Stomach (tissue), 9 donors: ENCODE measurements around the gene NTN1. TPM values are rescaled to one million over a fixed set of nuclear protein-coding genes. Genes with fewer than 3 reads are reported as not detected.

Experiments used
- DNase-seq, 2 donors: peaks; one replicate each; pipeline versions ENCODE4 v3.0.0 to v3.0.0-alpha.2; 2013 to 2019
- H3K27ac ChIP-seq, 5 donors: fragments of 200-600 bp in 4 of 5; sonication (generic) in 4 of 5; one replicate each; pipeline ENCODE4 v1.5.1; 2013 to 2019; ENCODE audit warnings: mild to moderate bottlenecking in 1 of 5, moderate library complexity in 1 of 5
- H3K27me3 ChIP-seq, 3 donors: fragments of 200-600 bp; sonication (generic); one replicate each; pipeline ENCODE4 v1.5.1; 2017 to 2019; ENCODE audit warnings: mixed run types in 1 of 3
- H3K36me3 ChIP-seq, 4 donors: fragments of 200-600 bp; sonication (generic); 1 replicate in 3 of 4; 2 replicates in 1 of 4; pipeline ENCODE4 v1.5.1; 2016 to 2019
- H3K4me1 ChIP-seq, 4 donors: fragments of 200-600 bp; sonication (generic); one replicate each; pipeline ENCODE4 v1.5.1; 2016 to 2019
- H3K4me3 ChIP-seq, 4 donors: fragments of 200-600 bp; sonication (generic) in 3 of 4; one replicate each; pipeline ENCODE4 v1.5.1; 2016 to 2019; ENCODE audit warnings: mild to moderate bottlenecking in 1 of 4
- H3K9me3 ChIP-seq, 4 donors: fragments of 200-600 bp; sonication (generic); one replicate each; pipeline ENCODE4 v1.5.1; 2016 to 2019
- EP300 ChIP-seq: sonication (generic); formaldehyde crosslinking; IDR thresholded peaks from one replicate; pipeline ENCODE4 v1.6.1; 2017; ENCODE audit warnings: antibody characterized with exemption
- POLR2A ChIP-seq, 4 donors: fragments of 450-650 bp; IDR thresholded peaks; one replicate each; pipeline ENCODE4 v1.6.1; 2016; ENCODE audit warnings: antibody characterized with exemption in 4 of 4, control low read depth in 2 of 4, mild to moderate bottlenecking in 1 of 4, moderate library complexity in 1 of 4
- POLR2AphosphoS5 ChIP-seq, 3 donors: sonication (generic); formaldehyde crosslinking; IDR thresholded peaks; one replicate each; pipeline ENCODE4 v1.6.1; 2016; ENCODE audit warnings: antibody characterized with exemption in 3 of 3
- WGBS, 5 donors: extraction: QIAGEN DNeasy Blood & Tissue Kit in 3 of 5; methylation state at CpG; one replicate each; pipeline versions ENCODE4 v1.1.5 to v1.1.7; 2013 to 2018; 5-methylcytosine and 5-hydroxymethylcytosine counted together
- intact Hi-C: fragments of 100-400 bp; cut with DNase I; formaldehyde crosslinking; loops from one replicate; pipeline ENCODE4 v1.15.1; 2023; ENCODE audit warnings: low total_unique reads
- polyA plus RNA-seq, 3 donors: library from polyadenylated mRNA; stranded (reverse); fragments of 200-250 nt; gene quantifications; one replicate each; pipeline ENCODE4 v1.2.3, GENCODE V29; 2013
- total RNA-seq, 5 donors: library from RNA; depleted of rRNA; stranded (reverse); fragments of >200 nt; gene quantifications; one replicate each; pipeline versions ENCODE4 v1.1.0 to v1.2.3, GENCODE V29; 2014 to 2016
- TF ChIP-seq, protein P1 (sequence below), 7 experiments: fragments of 450-650 bp in 4 of 7; fragments of 200-600 bp in 3 of 7; sonication (generic) in 3 of 7; IDR thresholded peaks; one replicate each; pipeline ENCODE4 v1.5.1; 2016 to 2019; ENCODE audit warnings: antibody characterized with exemption in 7 of 7, control low read depth in 2 of 7, mild to moderate bottlenecking in 1 of 7
- donor health status: healthy with polysubstance abuse.
- donor health status: Bipolar disorder and iron deficiency.
- donor health status: healthy.

Gene NTN1
- total and polyA plus RNA-seq, 8 donors, result 2.9 to 56.2 (median 9.0) TPM

DNA sequence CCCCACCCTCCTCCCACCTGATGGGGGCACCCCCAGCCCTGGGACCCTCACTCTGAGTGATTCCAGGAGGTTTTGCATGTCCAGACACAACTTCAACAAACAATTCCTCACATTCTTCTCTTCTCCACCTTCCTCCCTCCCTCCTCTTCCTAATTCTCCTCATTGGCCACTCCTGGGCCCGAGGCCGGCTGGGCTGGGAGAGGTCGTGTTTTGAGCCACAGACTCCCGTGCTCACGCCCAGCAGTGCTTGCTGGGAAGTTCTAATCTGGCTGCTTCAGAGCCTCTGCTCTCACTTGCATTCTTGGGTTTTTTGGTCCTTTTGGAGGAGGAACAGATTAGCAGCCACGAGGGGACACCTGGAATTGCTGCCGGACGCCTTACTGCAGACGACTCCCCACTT, 157.0 kb downstream of the NTN1 start:
- H3K4me3 ChIP-seq, result no peak overlapping the region
- no peaks in the 10 kb centered on the region for H3K9me3 ChIP-seq
- peak overlapping the region in 2 of 5 donors; percentile 4 to 14 for H3K27ac ChIP-seq
- peaks cover 0 to 13% (median 0%) of the 10 kb centered on the region in 4 donors for H3K36me3 ChIP-seq
- TF ChIP-seq EP300, result no peak
- no peak for TF ChIP-seq POLR2AphosphoS5 (IDR thresholded peaks at IDR 0.05)
- TF ChIP-seq POLR2A (IDR thresholded peaks at IDR 0.05), result no peak
- TF ChIP-seq, protein P1, sequence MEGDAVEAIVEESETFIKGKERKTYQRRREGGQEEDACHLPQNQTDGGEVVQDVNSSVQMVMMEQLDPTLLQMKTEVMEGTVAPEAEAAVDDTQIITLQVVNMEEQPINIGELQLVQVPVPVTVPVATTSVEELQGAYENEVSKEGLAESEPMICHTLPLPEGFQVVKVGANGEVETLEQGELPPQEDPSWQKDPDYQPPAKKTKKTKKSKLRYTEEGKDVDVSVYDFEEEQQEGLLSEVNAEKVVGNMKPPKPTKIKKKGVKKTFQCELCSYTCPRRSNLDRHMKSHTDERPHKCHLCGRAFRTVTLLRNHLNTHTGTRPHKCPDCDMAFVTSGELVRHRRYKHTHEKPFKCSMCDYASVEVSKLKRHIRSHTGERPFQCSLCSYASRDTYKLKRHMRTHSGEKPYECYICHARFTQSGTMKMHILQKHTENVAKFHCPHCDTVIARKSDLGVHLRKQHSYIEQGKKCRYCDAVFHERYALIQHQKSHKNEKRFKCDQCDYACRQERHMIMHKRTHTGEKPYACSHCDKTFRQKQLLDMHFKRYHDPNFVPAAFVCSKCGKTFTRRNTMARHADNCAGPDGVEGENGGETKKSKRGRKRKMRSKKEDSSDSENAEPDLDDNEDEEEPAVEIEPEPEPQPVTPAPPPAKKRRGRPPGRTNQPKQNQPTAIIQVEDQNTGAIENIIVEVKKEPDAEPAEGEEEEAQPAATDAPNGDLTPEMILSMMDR (IDR thresholded peaks at IDR 0.05), result no peak
- DNase-seq, result no peak
- intact Hi-C loops, result no loop called here
- H3K4me1 ChIP-seq, result peaks cover 9 to 52% (median 25%) of the 10 kb centered on the region in 4 donors
- H3K27me3 ChIP-seq, result no peaks in the 10 kb centered on the region
- 56 to 66% (median 60%) methylated on average over 9 of the region's 9 CpGs for WGBS, 5 donors

- 85 to 95% (median 92%) methylated on average over 14 of the region's 14 CpGs for WGBS, 5 donors
- intact Hi-C loops, result no loop called here
- H3K4me3 ChIP-seq, result no peak overlapping the region
These were observed 158.3 kb downstream of the NTN1 start for GRCh38 chr17:9179602-9180001.

GRCh38 chr17:9181640-9182039, 160.3 kb downstream of the NTN1 start:
- TF ChIP-seq, protein P1 (IDR thresholded peaks at IDR 0.05), result no peak
- TF ChIP-seq EP300, result no peak
- TF ChIP-seq POLR2A (IDR thresholded peaks at IDR 0.05), result no peak
- no peak for TF ChIP-seq POLR2AphosphoS5 (IDR thresholded peaks at IDR 0.05)
- H3K36me3 ChIP-seq, result peaks cover 0 to 13% (median 0%) of the 10 kb centered on the region in 4 donors
- intact Hi-C loops, result no loop called here
- no peak overlapping the region for H3K4me3 ChIP-seq
- H3K27ac ChIP-seq, result no peak overlapping the region
- H3K4me1 ChIP-seq, result peaks cover 9 to 55% (median 26%) of the 10 kb centered on the region in 4 donors
- 74 to 88% (median 85%) methylated on average over 4 of the region's 4 CpGs for WGBS, 5 donors
- DNase-seq, result no peak
- no peaks in the 10 kb centered on the region for H3K27me3 ChIP-seq
- no peaks in the 10 kb centered on the region for H3K9me3 ChIP-seq

More at GRCh38 chr17:9179602-9180001, 158.3 kb downstream of the NTN1 start:
- peaks cover 12 to 56% (median 28%) of the 10 kb centered on the region in 4 donors for H3K4me1 ChIP-seq
- H3K36me3 ChIP-seq, result peaks cover 0 to 13% (median 0%) of the 10 kb centered on the region in 4 donors
- DNase-seq, result no peak
- TF ChIP-seq, protein P1 (IDR thresholded peaks at IDR 0.05), result no peak
- no peak for TF ChIP-seq POLR2A (IDR thresholded peaks at IDR 0.05)
- no peak for TF ChIP-seq POLR2AphosphoS5 (IDR thresholded peaks at IDR 0.05)
- TF ChIP-seq EP300, result no peak
- no peaks in the 10 kb centered on the region for H3K27me3 ChIP-seq
- no peak overlapping the region for H3K27ac ChIP-seq
- no peaks in the 10 kb centered on the region for H3K9me3 ChIP-seq

- Histone ChIP-seq H3K9me3 (no peaks in the 10 kb centered on the region), H3K36me3 (peaks cover 0 to 13% (median 0%) of the 10 kb centered on the region in 4 donors), H3K4me3 (no peak overlapping the region), H3K27me3 (no peaks in the 10 kb centered on the region), H3K4me1 (peaks cover 0 to 39% (median 15%) of the 10 kb centered on the region in 4 donors), H3K27ac (no peak overlapping the region)
- TF ChIP-seq POLR2A (IDR thresholded peaks at IDR 0.05) (no peak), EP300 (no peak), POLR2AphosphoS5 (IDR thresholded peaks at IDR 0.05) (no peak)
- TF ChIP-seq, protein P1 (IDR thresholded peaks at IDR 0.05), result no peak
- intact Hi-C loops, result no loop called here
- DNase-seq, result no peak
- WGBS, 5 donors, result 80 to 88% (median 87%) methylated on average over 14 of the region's 14 CpGs
These were observed 162.0 kb downstream of the NTN1 start for GRCh38 chr17:9183306-9183705.
